ENCODE measurements around the gene METTL23. TPM values are rescaled to one million over a fixed set of nuclear protein-coding genes. Genes with fewer than 3 reads are reported as not detected.
"Not testable (repeated sequence)": the region's sequence is repeated elsewhere in the genome, so short reads cannot be mapped to it uniquely, and the experiment has no call there.

METTL23 gene
- total and polyA plus RNA-seq, 2 of the 8 experiments (the other 6 are each of a cell fraction or from before 2014, with no cell fraction given), result 36.1 to 60.2 TPM

DNA sequence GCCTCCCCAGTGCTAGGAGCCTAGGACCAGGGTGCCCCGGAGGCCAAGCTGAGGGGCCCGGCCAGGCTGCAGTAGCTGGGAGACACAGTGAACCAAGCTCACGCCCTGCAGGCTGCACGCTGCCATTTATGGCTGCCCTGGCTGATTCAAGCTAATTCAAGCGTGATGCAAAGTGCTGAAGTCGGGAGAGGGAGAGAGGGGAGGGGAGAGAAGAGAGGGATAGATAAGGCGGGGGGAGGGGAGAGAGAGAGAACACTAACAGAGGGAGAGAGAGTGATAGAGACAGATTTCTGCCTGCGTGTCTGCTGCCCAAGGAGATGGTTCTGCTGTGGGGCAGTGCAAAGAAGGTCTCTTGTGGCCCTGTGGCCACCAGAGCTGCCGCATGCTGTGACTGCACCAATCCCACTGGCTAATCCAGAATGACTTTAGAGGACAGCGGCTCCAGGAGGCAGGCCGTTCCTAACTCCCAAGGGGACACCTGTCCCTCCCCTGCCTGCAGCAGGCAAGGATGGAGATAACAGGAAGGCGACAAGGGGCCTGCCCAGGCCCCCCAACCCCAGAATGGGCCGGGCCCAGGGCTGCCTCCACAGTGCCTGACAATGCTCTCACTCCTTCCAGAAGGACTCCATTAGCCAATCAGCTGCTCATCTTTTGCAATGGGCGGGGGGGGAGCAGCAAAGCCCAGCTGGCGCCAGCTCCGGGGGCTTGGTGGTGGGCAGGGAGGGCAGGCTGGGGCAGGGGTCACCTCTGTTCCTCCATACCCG, 28.8 kb upstream of the METTL23 start (continued):
- TF ChIP-seq CTBP2 (IDR thresholded peaks at IDR 0.05; ENCODE audit: borderline replicate concordance, insufficient read depth, insufficient read length, low read length), result no peak
- no peak for TF ChIP-seq POU5F1 (IDR thresholded peaks at IDR 0.05; ENCODE audit: low read depth, low read length)
- TF ChIP-seq YY1 (IDR thresholded peaks at IDR 0.05; ENCODE audit: low read depth, low read length), result peak; percentile 27; the same call in 1 of the 2 replicates

DNA sequence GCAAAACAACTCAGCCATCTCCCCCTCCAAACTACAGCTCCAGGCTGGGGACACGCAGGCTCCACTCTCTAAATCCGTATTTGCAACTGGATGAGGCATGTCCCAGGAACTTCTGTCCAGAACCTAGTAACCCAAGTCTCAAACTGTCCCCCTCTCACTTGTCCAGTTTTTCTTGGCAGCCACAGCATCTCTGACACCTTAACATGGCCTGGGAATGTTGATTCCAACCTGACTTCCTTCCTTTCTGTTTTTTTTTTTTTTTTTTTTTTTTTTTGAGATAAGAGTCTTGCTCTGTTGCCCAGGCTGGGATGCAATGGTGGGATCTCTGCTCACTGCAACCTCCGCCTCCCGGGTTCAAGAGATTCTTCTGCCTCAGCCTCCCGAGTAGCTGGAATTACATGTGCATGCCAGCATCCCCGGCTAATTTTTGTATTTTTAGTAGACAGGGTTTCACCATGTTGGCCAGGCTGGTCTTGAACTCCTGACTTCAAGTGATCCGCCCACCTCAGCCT, 28.1 kb upstream of the METTL23 start:
- H2AFZ ChIP-seq (ENCODE audit: low read length); H2BK15ac ChIP-seq (ENCODE audit: low read length); H3K9me3 ChIP-seq (ENCODE audit: insufficient read depth in 2 of 2, low read depth in 1 of 2, low read length in 1 of 2); H4K8ac ChIP-seq (ENCODE audit: extremely low read depth, insufficient read depth, low read length); H3K9ac ChIP-seq (replicated peaks in 1 of 4; ENCODE audit: extremely low read depth in 1 of 4, low read depth in 3 of 4, low read length in 3 of 4); H3K23ac ChIP-seq (ENCODE audit: insufficient read length); H3K27me3 ChIP-seq (replicated peaks in 1 of 4; ENCODE audit: control insufficient read depth in 3 of 4, extremely low read depth in 1 of 4, insufficient read depth in 3 of 4, low read length in 3 of 4); H3K18ac ChIP-seq (ENCODE audit: extremely low read depth, low read length); DNase-seq (ENCODE audit: low read depth in 1 of 2, low spot score in 2 of 2); H3K14ac ChIP-seq (ENCODE audit: insufficient read length); H3K4ac ChIP-seq (replicated peaks; ENCODE audit: insufficient read length, low read depth, low read length); H2BK5ac ChIP-seq (ENCODE audit: low read depth, low read length); H3K36me3 ChIP-seq (ENCODE audit: control insufficient read depth in 2 of 4, insufficient read depth in 4 of 4, low read length in 3 of 4); H3K79me2 ChIP-seq (ENCODE audit: control insufficient read depth in 1 of 2, insufficient read depth in 2 of 2, low read length in 2 of 2); H3K27ac ChIP-seq (ENCODE audit: low read depth, low read length); H4K20me1 ChIP-seq (replicated peaks in 1 of 2; ENCODE audit: control insufficient read depth in 1 of 2, insufficient read depth in 2 of 2, low read length in 2 of 2); H4K5ac ChIP-seq (ENCODE audit: insufficient read length, low read depth, low read length); FAIRE-seq; H2BK20ac ChIP-seq (ENCODE audit: low read length); H3K4me2 ChIP-seq (ENCODE audit: insufficient read depth in 1 of 2, low read depth in 2 of 2, low read length in 2 of 2); H3K23me2 ChIP-seq (ENCODE audit: low read depth, low read length); H3K56ac ChIP-seq (replicated peaks; ENCODE audit: insufficient read length, low read depth, low read length); H2BK120ac ChIP-seq (replicated peaks; ENCODE audit: low read depth, low read length); H4K91ac ChIP-seq (replicated peaks; ENCODE audit: insufficient read length, low read length); H3K4me3 ChIP-seq (ENCODE audit: extremely low read depth in 1 of 4, insufficient read depth in 2 of 4, low read depth in 3 of 4, low read length in 4 of 4); H2AK5ac ChIP-seq (ENCODE audit: low read depth, low read length); H3K79me1 ChIP-seq (ENCODE audit: low read depth, low read length): not testable (repeated sequence)
- peaks cover 0 to 29% (median 23%) of the 10 kb centered on the region in 4 experiments; a peak in 6 of 7 replicates for H3K4me1 ChIP-seq (replicated peaks in 1 of 4; ENCODE audit: control insufficient read depth in 3 of 4, insufficient read depth in 4 of 4, low read length in 3 of 4)
- 87% methylated on average over 7 of the region's 7 CpGs; no CpG with 5 or more reads in 1 of the 2 experiments for WGBS, 2 experiments (ENCODE audit: extremely low coverage in 1 of 2, insufficient coverage in 1 of 2, insufficient read length in 1 of 2, insufficient replicate concordance in 2 of 2, low coverage in 1 of 2, low lambda C conversion rate in 2 of 2, missing lambda C conversion rate in 1 of 2)
- POLR2A ChIA-PET (ENCODE audit: partially characterized antibody), result interaction anchor here (1.3 to 1.6 kb wide), 5 partner anchors 12 to 243 kb away, joined by 3 to 7 read pairs (median 4); partner anchors contain the start of gene MXRA7
- CTCF ChIA-PET (ENCODE audit: partially characterized antibody), result interaction anchor here (1.3 to 5.6 kb wide), 5 partner anchors 10 to 17 kb away, joined by 4 to 43 read pairs (median 8); partner anchors contain the start of gene MXRA7
- H2BK12ac ChIP-seq (ENCODE audit: low read depth, low read length), result 0 out of 2 replicates have a peak overlapping the region, but pooled peaks have one; percentile 9
